HepG2 (cell line): ENCODE data around the gene PGPEP1. TPM values are rescaled to one million over a fixed set of nuclear protein-coding genes. Genes with fewer than 3 reads are reported as not detected.
"Not testable (repeated sequence)": the region's sequence is repeated elsewhere in the genome, so short reads cannot be mapped to it uniquely, and the experiment has no call there.

Experiments
- ATAC-seq: fragments of 200-7000 bp; cut with Tn5 transposase; 3 replicates; pipeline ENCODE4 v1.9.1; 2020; ENCODE audit warnings: mild to moderate bottlenecking, moderate library complexity
- BruUV-seq: library from RNA; stranded (reverse); fragments of 400-500 nt; replicated peaks from 2 replicates; lab custom pipeline; 2021; lab: Mats Ljungman, UMichigan
- CTCF ChIA-PET: fragments of 300-600 bp; formaldehyde crosslinking; extraction: SDS; loops from one replicate; lab custom pipeline; 2021; ENCODE audit warnings: low total read pairs, inconsistent platforms, low intra/inter-chr PET ratio; lab: Yijun Ruan, JAX
- POLR2A ChIA-PET: fragments of 350-600 bp; sonication (Branson Sonifier 250); formaldehyde crosslinking; loops from one replicate; lab custom pipeline; 2020; ENCODE audit warnings: antibody characterized with exemption, inconsistent platforms; lab: Yijun Ruan, JAX
- DNase-seq: peaks from one replicate; pipeline ENCODE4 v3.0.0-alpha.2; 2015; ENCODE audit warnings: low spot score
- FAIRE-seq: peaks from 3 replicates; lab custom pipeline; 2011; peaks lifted over from hg19 to GRCh38; lab: Jason Lieb, UNC
- H2AFZ ChIP-seq: one replicate; pipeline ENCODE4 v1.6.1; 2011; ENCODE audit warnings: low read length, inconsistent platforms
- H3K27ac ChIP-seq: fragments of 300-600 bp; 3 replicates; pipeline ENCODE4 v1.8.0; 2011; ENCODE audit warnings: mixed run types, mild to moderate bottlenecking, mixed read lengths, low read length, inconsistent platforms; ENCODE audit not compliant: insufficient read depth; ENCODE audit errors: extremely low read length
- H3K27me3 ChIP-seq, 2 experiments: fragments of 200-600 bp in 1 of 2; 2 replicates in 1 of 2; 3 replicates in 1 of 2; pipeline versions ENCODE4 v1.6.0 to v1.8.0; 2011; ENCODE audit warnings: low read length in 2 of 2, mild to moderate bottlenecking in 2 of 2, moderate library complexity in 2 of 2, inconsistent platforms in 1 of 2; ENCODE audit not compliant: insufficient read depth in 2 of 2, control insufficient read depth in 1 of 2
- H3K36me3 ChIP-seq, 2 experiments: fragments of 200-600 bp in 1 of 2; replicated peaks in 1 of 2; 2 replicates in 1 of 2; 3 replicates in 1 of 2; pipeline versions ENCODE4 v1.5.1 to v1.8.0; 2011; ENCODE audit warnings: low read length in 2 of 2, inconsistent platforms in 1 of 2; ENCODE audit not compliant: insufficient read depth in 2 of 2, control insufficient read depth in 1 of 2
- H3K4me1 ChIP-seq: 2 replicates; pipeline ENCODE4 v1.5.1; 2012; ENCODE audit warnings: low read length, inconsistent platforms; ENCODE audit not compliant: insufficient read depth
- H3K4me2 ChIP-seq: 2 replicates; pipeline ENCODE4 v1.6.0; 2011; ENCODE audit warnings: low read depth, low read length, inconsistent platforms
- H3K4me3 ChIP-seq, 3 experiments: fragments of 200-600 bp in 1 of 3; sonication (generic), shearing (Covaris generic) in 1 of 3; replicated peaks in 1 of 3; 2 replicates each; pipeline ENCODE4 v1.5.1; 2011 to 2016; ENCODE audit warnings: low read length in 3 of 3, inconsistent platforms in 2 of 3, low read depth in 2 of 3, mild to moderate bottlenecking in 2 of 3, control low read depth in 1 of 3, mixed read lengths in 1 of 3; ENCODE audit not compliant: insufficient read depth in 1 of 3
- H3K79me2 ChIP-seq: one replicate; pipeline ENCODE4 v1.6.1; 2011; ENCODE audit warnings: low read length, inconsistent platforms; ENCODE audit not compliant: insufficient read depth
- H3K9ac ChIP-seq: 2 replicates; pipeline ENCODE4 v1.6.0; 2011; ENCODE audit warnings: mild to moderate bottlenecking, low read depth, low read length, inconsistent platforms; ENCODE audit not compliant: insufficient read depth
- H3K9me3 ChIP-seq: 2 replicates; pipeline ENCODE4 v1.5.1; 2012; ENCODE audit warnings: mild to moderate bottlenecking, low read length
- H4K20me1 ChIP-seq: 2 replicates; pipeline ENCODE4 v1.6.0; 2011; ENCODE audit warnings: inconsistent platforms, mild to moderate bottlenecking, low read length, moderate library complexity; ENCODE audit not compliant: insufficient read depth
- MAFF ChIP-seq: IDR thresholded peaks from 2 replicates; pipeline ENCODE4 v1.6.1; 2011; ENCODE audit warnings: low read depth, low read length, improper control_type of control experiment
- MAFK ChIP-seq, 2 experiments: IDR thresholded peaks in 1 of 2; conservative IDR thresholded peaks in 1 of 2; 2 replicates each; pipeline ENCODE4 v1.6.1; 2011; ENCODE audit warnings: improper control_type of control experiment in 2 of 2, low read length in 2 of 2
- ZNF121 ChIP-seq: sonication (generic); formaldehyde crosslinking; IDR thresholded peaks from 2 replicates; pipeline ENCODE4 v1.5.0; 2020; ENCODE audit warnings: mild to moderate bottlenecking, missing genetic modification reagents
- ZNF770 ChIP-seq: sonication (generic); formaldehyde crosslinking; IDR thresholded peaks from 2 replicates; pipeline ENCODE4 v1.5.0; 2020; ENCODE audit warnings: mild to moderate bottlenecking, missing genetic modification reagents
- WGBS: methylation state at CpG from one replicate; pipeline ENCODE4 v1.1.6; 2017; ENCODE audit warnings: low lambda C conversion rate; 5-methylcytosine and 5-hydroxymethylcytosine counted together
- in situ Hi-C: cut with HindIII; loops from 2 replicates; pipeline ENCODE4 v1.10.0; 2017; ENCODE audit warnings: low pct_unique_long_range_greater_than_20kb; ENCODE audit not compliant: extremely low pct_ligation_motif_present
- intact Hi-C: fragments of 100-400 bp; cut with micrococcal nuclease; formaldehyde crosslinking; loops from one replicate; pipeline ENCODE4 v1.10.0; 2022; ENCODE audit not compliant: unreplicated experiment
- polyA plus RNA-seq, 8 experiments: library from polyadenylated mRNA; depleted of rRNA in 3 of 8; stranded (reverse) in 7 of 8; unstranded in 1 of 8; fragments of >200 nt; fragmentation: Illumina TruSeq in 4 of 8; extraction: Trizol in 4 of 8; gene quantifications; 2 replicates each; pipeline versions ENCODE4 v1.2.1 to v1.2.3, GENCODE V29; 2011 to 2016; ENCODE audit warnings: low read depth in 4 of 8, missing spikeins in 1 of 8, mixed read lengths in 1 of 8; ENCODE audit not compliant: insufficient read depth in 1 of 8
- total RNA-seq, 5 experiments: library from RNA; depleted of rRNA; stranded (reverse); fragments of >200 nt; fragmentation: Illumina TruSeq; extraction: Trizol; gene quantifications; 2 replicates each; pipeline ENCODE4 v1.2.3, GENCODE V29; 2016; ENCODE audit warnings: low read depth in 1 of 5

PGPEP1 gene
- total and polyA plus RNA-seq, 2 of the 13 experiments (the other 11 are each of a cell fraction or from before 2014, with no cell fraction given) = 53.1 to 56.6 TPM

- POLR2A ChIA-PET = interaction anchor here (0.7 to 2.1 kb wide), 9 partner anchors 10 to 65 kb away, joined by 3 to 18 read pairs (median 3); partner anchors contain the start of gene GDF15
- in situ Hi-C loops (loop anchor here (10.0 kb wide), 1 partner anchor 56 kb away; no protein-coding TSS in a partner anchor), intact Hi-C loops (loop anchor here (2.0 to 5.0 kb wide), 3 partner anchors 38 to 62 kb away; partner anchors contain the start of gene GDF15)
- H4K20me1 ChIP-seq, H3K4me2 ChIP-seq, H2AFZ ChIP-seq, H3K79me2 ChIP-seq, FAIRE-seq, ATAC-seq, H3K4me3 ChIP-seq, DNase-seq, H3K27ac ChIP-seq, BruUV-seq, H3K9ac ChIP-seq, H3K9me3 ChIP-seq, H3K27me3 ChIP-seq: not testable (repeated sequence)
- Histone ChIP-seq H3K36me3 (peaks cover 13 to 27% of the 10 kb centered on the region in 2 experiments), H3K4me1 (peaks cover 18% of the 10 kb centered on the region; the same call in 1 of the 2 replicates)
- TF ChIP-seq ZNF770 (CRISPR knock-in tag) (peak; percentile 37; the same call in 1 of the 2 replicates), ZNF121 (CRISPR knock-in tag) (peak; percentile 75), MAFK (conservative IDR thresholded peaks at IDR 0.05 in 1 of 2, IDR thresholded peaks at IDR 0.05 in 1 of 2; ENCODE audit: low read length in 2 of 2) (peak; percentile 30 to 58; a peak in 3 of 4 replicates), MAFF (peak; percentile 40; the same call in 1 of the 2 replicates)
- WGBS = 95% methylated on average over 6 of the region's 6 CpGs
- CTCF ChIA-PET = interaction anchor here (1.1 to 3.2 kb wide), 4 partner anchors 21 to 61 kb away, joined by 4 to 31 read pairs (median 13); partner anchors contain the start of gene GDF15
Observed at GRCh38 chr19:18348818-18349339, 8.5 kb downstream of the PGPEP1 start.
